Activated T-cell treated with anti-CD3 and anti-CD28 coated beads, Interleukin-2, amount 50 U/mL, for 4 hours (primary cell): ENCODE measurements around the gene SBNO2. TPM values are rescaled to one million over a fixed set of nuclear protein-coding genes. Genes with fewer than 3 reads are reported as not detected.

Source experiments
- ATAC-seq, 2 donors: fragments of 200-7000 bp; cut with Tn5 transposase; one replicate each; pipeline ENCODE4 v1.10.0; 2021
- DNase-seq: peaks from one replicate; pipeline ENCODE4 v3.0.0-alpha.2; 2020
- H3K27me3 Mint-ChIP-seq: one replicate; pipeline ENCODE4 v1.8.0; 2021; ENCODE audit warnings: low read depth, mixed read lengths
- H3K36me3 Mint-ChIP-seq: one replicate; pipeline ENCODE4 v1.8.0; 2022; ENCODE audit warnings: mixed read lengths; ENCODE audit not compliant: insufficient read depth
- H3K4me1 Mint-ChIP-seq: one replicate; pipeline ENCODE4 v1.8.0; 2021; ENCODE audit warnings: low read depth, mixed read lengths
- H3K4me3 Mint-ChIP-seq: one replicate; pipeline ENCODE4 v1.8.0; 2021; ENCODE audit warnings: mild to moderate bottlenecking, moderate library complexity, mixed read lengths
- H3K9me3 Mint-ChIP-seq: one replicate; pipeline ENCODE4 v1.8.0; 2021; ENCODE audit warnings: mixed read lengths
- total RNA-seq, 3 donors: library from RNA; stranded (reverse); gene quantifications; one replicate each; pipeline ENCODE4 v1.2.1, GENCODE V29; 2021

The SBNO2 gene
- total RNA-seq, 3 donors from 2014 or later = 134 to 140 (median 139) TPM

DNA sequence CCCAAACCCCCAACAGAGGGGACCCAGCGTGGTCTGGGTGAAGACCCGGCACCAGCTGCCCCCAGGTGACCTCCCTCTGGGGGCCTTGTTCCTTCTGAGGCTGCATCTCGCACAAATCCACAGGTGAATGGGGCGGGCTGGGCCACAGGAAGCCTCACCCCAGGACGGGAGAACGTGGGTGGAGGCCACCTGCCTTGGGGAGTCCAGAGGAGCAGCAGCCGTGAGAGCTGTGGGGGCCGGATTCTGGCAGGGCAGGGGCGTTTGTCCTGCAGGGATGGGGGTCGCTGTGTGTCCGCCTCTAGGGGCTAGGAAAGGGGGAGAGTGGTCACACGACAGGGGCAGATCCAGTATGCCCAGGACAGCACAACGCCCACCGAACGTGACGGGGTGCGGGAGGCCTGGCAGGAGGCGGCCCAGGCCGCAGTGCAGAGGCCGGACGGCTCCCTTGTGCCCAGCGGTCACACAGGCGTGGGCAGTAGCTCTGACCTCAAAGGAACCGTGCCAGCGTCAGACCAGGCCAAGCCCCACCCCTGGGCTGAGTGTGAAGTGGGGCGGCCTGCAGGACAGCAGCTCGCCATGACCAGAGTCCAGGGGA is 85.6 kb downstream of the SBNO2 start:
- DNase-seq (no peak), ATAC-seq (peak in 1 of 2 donors; percentile 6)
- H3K9me3 Mint-ChIP-seq = no peaks in the 10 kb centered on the region
- peaks cover 18% of the 10 kb centered on the region for H3K36me3 Mint-ChIP-seq
- H3K4me1 Mint-ChIP-seq = peaks cover 47% of the 10 kb centered on the region
- no peaks in the 10 kb centered on the region for H3K27me3 Mint-ChIP-seq
- peak overlapping the region; percentile 19 for H3K4me3 Mint-ChIP-seq

DNA sequence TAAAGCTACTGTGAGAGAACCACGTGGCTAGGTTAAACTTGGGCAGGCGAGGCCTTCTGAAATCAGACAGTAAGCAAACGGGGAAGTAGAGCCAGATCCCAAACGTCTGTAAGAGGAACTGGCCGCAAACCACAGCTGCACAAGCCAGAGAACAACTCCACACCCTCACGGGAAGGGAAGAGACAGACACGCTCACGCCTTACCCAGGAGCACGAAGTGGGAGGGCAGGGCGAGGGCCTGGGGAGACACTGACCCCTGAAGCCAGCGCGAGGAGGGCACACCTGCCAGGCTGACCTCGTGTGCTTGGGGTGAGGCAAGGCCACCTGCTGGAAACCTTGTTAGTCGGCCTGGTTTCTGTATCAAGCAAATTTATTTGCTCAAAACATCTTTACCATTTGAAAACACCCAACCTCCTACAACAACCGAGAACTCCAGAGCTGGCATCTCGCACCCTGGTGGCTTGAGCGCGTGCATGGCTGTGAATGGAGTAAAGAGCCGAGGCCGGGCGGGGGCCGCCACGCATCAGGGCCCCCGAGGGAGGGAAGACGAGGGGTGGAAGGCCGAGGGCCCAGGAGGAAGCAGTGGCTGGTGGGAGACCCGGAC is 86.2 kb downstream of the SBNO2 start:
- peaks cover 18% of the 10 kb centered on the region for H3K36me3 Mint-ChIP-seq
- ATAC-seq (peak; percentile 13 to 28), DNase-seq (no peak)
- H3K4me1 Mint-ChIP-seq = peaks cover 42% of the 10 kb centered on the region
- no peaks in the 10 kb centered on the region for H3K9me3 Mint-ChIP-seq
- no peaks in the 10 kb centered on the region for H3K27me3 Mint-ChIP-seq
- H3K4me3 Mint-ChIP-seq = peak overlapping the region; percentile 19

GRCh38 chr19:1086613-1087012 is 87.5 kb downstream of the SBNO2 start:
- H3K27me3 Mint-ChIP-seq = no peaks in the 10 kb centered on the region
- H3K36me3 Mint-ChIP-seq = peaks cover 18% of the 10 kb centered on the region
- DNase-seq (no peak), ATAC-seq (no peak)
- peaks cover 46% of the 10 kb centered on the region for H3K4me1 Mint-ChIP-seq
- H3K9me3 Mint-ChIP-seq = no peaks in the 10 kb centered on the region
- no peak overlapping the region for H3K4me3 Mint-ChIP-seq

- Mint-ChIP-seq H3K36me3 (peaks cover 19% of the 10 kb centered on the region), H3K4me3 (no peak overlapping the region), H3K9me3 (no peaks in the 10 kb centered on the region), H3K4me1 (peaks cover 48% of the 10 kb centered on the region), H3K27me3 (no peaks in the 10 kb centered on the region)
- DNase-seq (no peak), ATAC-seq (no peak)
Measured at GRCh38 chr19:1085676-1086442, 88.2 kb downstream of the SBNO2 start.

GRCh38 chr19:1085053-1085658 is 88.9 kb downstream of the SBNO2 start:
- no peaks in the 10 kb centered on the region for H3K27me3 Mint-ChIP-seq

GRCh38 chr19:1084024-1084868 is 89.8 kb downstream of the SBNO2 start:
- no peak for ATAC-seq
- Mint-ChIP-seq H3K36me3 (peaks cover 23% of the 10 kb centered on the region), H3K4me3 (no peak overlapping the region), H3K4me1 (peaks cover 58% of the 10 kb centered on the region), H3K9me3 (no peaks in the 10 kb centered on the region), H3K27me3 (no peaks in the 10 kb centered on the region)
- DNase-seq = no peak

More at GRCh38 chr19:1085053-1085658, 88.9 kb downstream of the SBNO2 start:
- DNase-seq (no peak), ATAC-seq (no peak)
- Mint-ChIP-seq H3K36me3 (peaks cover 21% of the 10 kb centered on the region), H3K4me1 (peaks cover 52% of the 10 kb centered on the region), H3K4me3 (no peak overlapping the region), H3K9me3 (no peaks in the 10 kb centered on the region)

DNA sequence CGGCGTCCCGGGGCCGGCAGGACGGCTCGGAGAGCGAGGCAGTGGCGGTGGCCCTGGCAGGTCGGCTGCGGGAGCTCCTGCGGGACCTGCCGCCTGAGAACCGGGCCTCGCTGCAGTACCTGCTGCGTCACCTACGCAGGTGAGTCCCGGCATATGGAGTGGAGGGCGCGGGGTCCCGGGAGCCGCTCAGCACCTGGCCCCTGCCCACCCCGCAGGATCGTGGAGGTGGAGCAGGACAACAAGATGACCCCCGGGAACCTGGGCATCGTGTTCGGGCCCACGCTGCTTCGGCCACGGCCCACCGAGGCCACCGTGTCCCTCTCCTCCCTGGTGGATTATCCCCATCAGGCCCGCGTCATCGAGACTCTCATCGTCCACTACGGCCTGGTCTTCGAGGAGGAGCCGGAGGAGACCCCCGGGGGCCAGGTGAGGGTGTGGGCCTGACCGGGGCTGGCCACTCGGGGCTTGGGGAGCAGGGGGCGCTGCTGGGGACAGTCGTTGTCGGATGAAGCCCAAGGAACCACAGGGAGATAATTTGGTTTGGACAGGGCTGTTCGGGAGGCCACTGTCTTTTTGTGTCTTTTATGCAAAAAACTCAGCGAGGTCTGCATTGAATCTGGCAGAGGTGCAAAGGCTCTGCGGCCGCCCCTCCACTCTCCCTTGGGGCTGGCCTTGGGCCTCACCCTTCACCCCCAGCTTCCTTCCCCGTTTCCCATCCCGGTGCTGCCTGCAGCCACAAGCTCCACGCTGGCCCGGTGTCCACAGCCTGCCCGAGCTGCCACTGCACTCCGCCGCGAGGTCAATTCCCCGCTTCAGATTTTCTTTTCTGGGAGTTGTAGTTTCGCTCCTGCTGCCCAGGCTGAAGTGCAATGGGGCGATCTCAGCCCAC is 90.9 kb downstream of the SBNO2 start:
- Mint-ChIP-seq H3K27me3 (no peaks in the 10 kb centered on the region), H3K4me1 (peaks cover 54% of the 10 kb centered on the region), H3K4me3 (no peak overlapping the region), H3K9me3 (no peaks in the 10 kb centered on the region), H3K36me3 (peaks cover 23% of the 10 kb centered on the region)
- no peak for ATAC-seq
- no peak for DNase-seq

DNA sequence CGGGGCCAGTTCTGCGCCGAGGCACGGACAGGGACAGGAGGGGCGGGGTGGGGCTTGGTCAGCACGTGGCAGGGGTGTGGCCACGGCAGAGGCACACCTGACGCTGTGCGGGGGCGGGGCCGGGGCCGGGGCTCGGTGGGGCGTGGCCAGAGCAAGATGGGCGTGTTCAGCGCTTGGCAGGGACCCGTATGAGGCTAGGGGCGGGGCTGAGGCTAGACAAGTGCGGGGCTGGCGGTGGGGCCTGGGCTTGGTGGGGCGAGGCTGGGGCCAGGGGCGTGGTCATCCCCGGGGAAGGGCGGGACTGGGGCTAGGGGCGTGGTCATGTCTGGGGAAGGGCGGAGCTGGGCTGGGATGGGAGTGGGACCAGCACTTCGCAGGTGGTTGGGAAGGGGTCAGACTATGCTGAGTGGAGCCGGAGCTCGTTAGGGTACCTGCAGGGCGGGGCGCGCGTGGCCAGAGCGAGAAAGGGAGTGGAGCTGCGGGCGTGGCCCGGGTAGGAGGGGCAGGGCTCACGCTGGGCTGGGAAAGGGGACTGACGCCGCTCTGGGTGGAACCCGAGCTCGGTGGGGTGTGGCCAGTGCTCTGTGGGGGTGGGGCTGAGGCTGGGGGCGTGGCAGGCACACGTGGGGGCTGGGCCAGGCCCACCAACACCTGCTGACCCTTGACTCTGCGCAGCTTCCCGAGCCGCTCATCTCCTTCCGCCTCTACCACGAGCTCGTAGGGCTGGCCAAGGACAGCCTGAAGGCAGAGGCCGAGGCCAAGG is 91.7 kb downstream of the SBNO2 start:
- peaks cover 19% of the 10 kb centered on the region for H3K36me3 Mint-ChIP-seq
- peaks cover 53% of the 10 kb centered on the region for H3K4me1 Mint-ChIP-seq
- ATAC-seq = peak; percentile 56 to 65
- no peak overlapping the region for H3K4me3 Mint-ChIP-seq
- no peaks in the 10 kb centered on the region for H3K9me3 Mint-ChIP-seq
- H3K27me3 Mint-ChIP-seq = no peaks in the 10 kb centered on the region
- DNase-seq = peak; percentile 63

DNA sequence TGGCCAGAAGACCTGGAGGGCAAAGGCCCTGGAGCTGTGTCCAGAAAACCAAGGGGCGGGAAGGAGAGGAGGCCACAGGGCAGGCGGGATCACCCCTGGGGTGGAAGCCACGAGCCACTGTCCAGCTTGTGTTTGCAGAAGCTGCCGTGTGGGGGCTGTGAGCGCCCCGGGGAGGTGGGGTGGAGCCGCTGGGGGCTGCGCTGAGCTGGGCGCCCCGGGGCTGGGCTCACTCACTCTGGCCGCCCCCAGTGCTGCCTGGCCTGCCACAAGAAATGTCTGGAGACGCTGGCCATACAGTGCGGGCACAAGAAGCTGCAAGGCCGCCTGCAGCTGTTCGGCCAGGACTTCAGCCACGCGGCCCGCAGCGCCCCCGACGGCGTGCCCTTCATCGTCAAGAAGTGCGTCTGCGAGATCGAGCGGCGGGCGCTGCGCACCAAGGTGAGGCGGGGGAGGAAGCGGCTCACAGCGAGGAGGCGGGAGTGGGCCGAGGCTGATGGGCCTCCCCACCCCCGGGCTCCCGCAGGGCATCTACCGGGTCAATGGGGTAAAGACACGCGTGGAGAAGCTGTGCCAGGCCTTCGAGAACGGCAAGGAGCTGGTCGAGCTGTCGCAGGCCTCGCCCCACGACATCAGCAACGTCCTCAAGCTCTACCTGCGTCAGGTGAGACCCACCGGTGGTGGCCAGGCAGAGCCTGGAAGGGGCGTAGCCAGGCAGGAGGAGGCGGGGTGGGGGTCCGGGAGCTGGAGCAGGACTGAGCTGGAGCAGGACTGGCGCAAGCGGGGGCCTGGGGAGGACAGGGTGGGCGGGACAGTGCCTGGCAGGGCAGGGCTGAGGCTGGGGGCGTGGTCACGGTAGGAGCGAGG is 92.5 kb downstream of the SBNO2 start:
- Mint-ChIP-seq H3K4me1 (peaks cover 59% of the 10 kb centered on the region), H3K36me3 (peaks cover 19% of the 10 kb centered on the region), H3K9me3 (no peaks in the 10 kb centered on the region), H3K27me3 (no peaks in the 10 kb centered on the region), H3K4me3 (no peak overlapping the region)
- no peak for ATAC-seq
- DNase-seq = no peak

GRCh38 chr19:1080360-1081161 is 93.5 kb downstream of the SBNO2 start:
- Mint-ChIP-seq H3K9me3 (no peaks in the 10 kb centered on the region), H3K4me1 (peaks cover 62% of the 10 kb centered on the region), H3K27me3 (no peaks in the 10 kb centered on the region), H3K36me3 (peaks cover 24% of the 10 kb centered on the region), H3K4me3 (no peak overlapping the region)
- ATAC-seq (no peak), DNase-seq (no peak)

GRCh38 chr19:1079566-1080111 is 94.4 kb downstream of the SBNO2 start:
- peaks cover 62% of the 10 kb centered on the region for H3K4me1 Mint-ChIP-seq
- H3K36me3 Mint-ChIP-seq = peaks cover 17% of the 10 kb centered on the region
- H3K9me3 Mint-ChIP-seq = no peaks in the 10 kb centered on the region
- no peak for DNase-seq
- no peak for ATAC-seq
- no peak overlapping the region for H3K4me3 Mint-ChIP-seq
- H3K27me3 Mint-ChIP-seq = no peaks in the 10 kb centered on the region
